ENCODE data around the gene GPBAR1.
"Not testable (repeated sequence)": the region's sequence is repeated elsewhere in the genome, so short reads cannot be mapped to it uniquely, and the experiment has no call there.

Gene GPBAR1

DNA sequence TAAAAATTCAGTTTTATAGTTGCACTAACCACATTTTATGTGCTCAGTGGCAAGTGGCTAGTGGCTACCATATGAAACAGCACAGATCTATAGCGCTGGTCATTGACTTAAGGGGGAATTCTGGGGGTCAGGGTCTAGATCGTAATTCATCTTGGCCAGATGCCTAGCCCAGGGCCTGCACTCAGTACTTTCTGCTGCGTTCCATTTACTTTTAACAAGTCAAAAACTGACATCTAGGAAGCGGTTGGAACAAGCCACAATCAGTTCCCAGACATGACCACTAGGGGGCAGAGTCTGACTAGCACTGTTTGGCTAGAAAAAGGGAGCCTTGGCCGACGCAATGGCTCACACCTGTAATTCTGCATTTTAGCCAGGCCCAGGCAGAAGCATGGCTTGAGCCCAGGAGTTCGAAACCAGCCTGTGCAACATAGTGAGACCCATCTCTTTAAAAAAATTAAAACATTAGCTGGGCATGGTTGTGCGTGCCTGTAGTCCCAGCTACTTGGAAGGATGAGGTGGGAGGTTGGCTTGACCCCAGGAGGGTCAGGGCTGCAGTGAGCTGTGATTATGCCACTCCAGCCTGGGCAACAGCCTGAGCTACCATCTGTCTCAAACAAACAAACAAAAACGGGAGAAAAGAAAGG lies 40.5 kb downstream of the GPBAR1 start:
- peak; percentile 90 for TF ChIP-seq CTCF (IDR thresholded peaks at IDR 0.05; ENCODE audit: borderline replicate concordance, insufficient read depth, low read depth, low read length)
- no peak overlapping the region for H3K4me3 ChIP-seq (ENCODE audit: low read depth, low read length)

DNA sequence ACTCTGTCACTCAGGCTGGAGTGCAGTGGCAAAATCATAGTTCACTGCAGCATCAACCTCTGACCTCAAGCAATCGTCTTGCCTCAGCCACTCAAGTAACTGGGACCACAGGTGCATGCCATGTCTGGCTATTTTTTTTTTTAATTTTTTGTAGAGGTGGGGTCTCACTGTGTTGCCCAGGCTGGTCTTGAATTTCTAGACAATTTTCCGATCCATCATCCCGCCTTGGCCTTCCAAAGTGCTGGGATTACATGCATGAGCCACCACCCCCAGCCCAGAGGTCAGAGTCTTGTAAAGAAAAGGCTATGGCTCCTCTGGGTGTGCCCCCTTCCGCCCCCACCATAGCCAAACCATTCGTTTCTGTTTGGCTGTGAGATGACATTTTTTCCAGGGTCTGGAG lies 44.6 kb downstream of the GPBAR1 start:
- H3K4me3 ChIP-seq (ENCODE audit: low read depth, low read length): no peak overlapping the region
- TF ChIP-seq CTCF (IDR thresholded peaks at IDR 0.05; ENCODE audit: borderline replicate concordance, insufficient read depth, low read depth, low read length): no peak

DNA sequence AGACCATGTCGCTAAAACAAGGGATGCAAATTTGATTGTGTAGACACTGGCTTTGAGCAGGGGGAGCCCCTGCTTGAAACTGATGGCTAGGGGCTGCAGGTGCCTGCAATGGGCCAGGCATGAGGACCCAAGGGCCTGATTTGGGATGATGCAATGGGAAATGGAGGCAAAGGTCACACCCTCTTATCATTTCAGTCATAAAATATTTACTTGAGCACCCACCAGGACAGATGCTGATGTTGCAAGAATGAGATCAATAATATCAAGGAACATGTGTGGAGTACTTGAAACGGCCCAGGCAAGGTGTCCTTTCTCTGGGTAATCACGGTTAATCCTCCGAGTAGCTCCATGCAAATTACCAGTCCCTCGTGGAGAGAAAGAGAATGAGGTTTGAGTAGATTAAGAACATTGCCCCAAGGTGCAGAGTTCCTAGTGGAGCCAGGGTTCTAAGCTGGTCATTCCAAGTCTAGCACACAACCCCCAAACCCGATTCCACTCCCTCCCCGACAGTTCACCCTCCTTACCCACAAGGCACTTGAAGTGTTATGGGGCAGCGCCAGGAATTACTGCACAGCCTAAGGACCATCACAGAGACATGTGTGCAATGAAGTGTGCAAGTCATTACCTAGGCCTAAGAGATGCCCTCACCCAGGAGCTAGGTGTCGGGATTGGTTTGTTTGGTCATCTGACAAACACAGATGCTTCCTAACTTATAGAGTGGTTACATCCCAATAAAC lies 45.5 kb downstream of the GPBAR1 start:
- TF ChIP-seq CTCF (IDR thresholded peaks at IDR 0.05; ENCODE audit: borderline replicate concordance, insufficient read depth, low read depth, low read length): no peak

GRCh38 chr2:218307415-218308090 lies 46.7 kb downstream of the GPBAR1 start:
- TF ChIP-seq CTCF (IDR thresholded peaks at IDR 0.05; ENCODE audit: borderline replicate concordance, insufficient read depth, low read depth, low read length): no peak
- H3K4me3 ChIP-seq (ENCODE audit: low read depth, low read length): no peak overlapping the region

More for the DNA sequence above, 45.5 kb downstream of the GPBAR1 start:
- no peak overlapping the region for H3K4me3 ChIP-seq (ENCODE audit: low read depth, low read length)

DNA sequence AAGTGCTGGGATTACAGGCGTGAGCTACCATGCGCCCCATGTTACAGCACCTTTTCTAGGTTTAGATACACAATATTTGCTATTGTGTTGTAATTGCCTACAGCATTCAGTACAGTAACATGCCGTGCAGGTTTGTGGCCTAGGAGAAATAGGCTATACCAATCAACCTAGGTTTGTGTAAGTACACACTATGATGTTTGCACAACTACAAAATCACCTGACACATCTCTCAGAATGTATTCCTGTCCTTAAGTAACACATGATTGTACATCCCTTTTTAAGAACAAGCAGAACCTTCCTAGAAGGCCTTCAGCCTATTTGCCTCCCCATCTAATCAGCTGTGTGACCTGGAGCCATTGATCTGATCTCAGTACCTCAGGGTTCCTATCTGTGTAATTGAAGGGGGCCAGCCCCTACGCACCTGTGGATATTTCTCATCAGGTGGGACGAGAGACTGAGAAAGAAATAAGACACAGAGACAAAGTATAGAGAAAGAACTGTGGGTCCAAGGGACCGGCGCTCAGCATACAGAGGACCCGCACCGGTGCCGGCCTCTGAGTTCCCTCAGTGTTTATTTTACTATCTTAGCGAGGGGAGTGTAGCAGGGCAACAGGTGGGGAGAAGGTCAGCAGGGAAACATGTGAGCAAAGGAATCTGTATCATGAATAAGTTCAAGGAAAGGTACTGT lies 50.2 kb downstream of the GPBAR1 start:
- TF ChIP-seq CTCF (IDR thresholded peaks at IDR 0.05; ENCODE audit: borderline replicate concordance, insufficient read depth, low read depth, low read length): no peak
- H3K4me3 ChIP-seq (ENCODE audit: low read depth, low read length): no peak overlapping the region

- H3K4me3 ChIP-seq (ENCODE audit: low read depth, low read length): not testable (repeated sequence)
These were observed 50.9 kb downstream of the GPBAR1 start for GRCh38 chr2:218311541-218312266.

All from GM12875 (cell line).